Muscle layer of colon (tissue), 2 donors: ENCODE results near the gene CCND2.

Experiments used
- H3K27ac ChIP-seq: one replicate; pipeline ENCODE4 v1.7.0; 2013; ENCODE audit warnings: low read depth, mild to moderate bottlenecking, low read length, moderate library complexity
- H3K27me3 ChIP-seq, 2 donors: one replicate each; pipeline ENCODE4 v1.7.0; 2013; ENCODE audit warnings: low read length in 2 of 2, mild to moderate bottlenecking in 2 of 2; ENCODE audit not compliant: insufficient read depth in 2 of 2, control insufficient read depth in 1 of 2
- H3K36me3 ChIP-seq: one replicate; pipeline ENCODE4 v1.7.0; 2013; ENCODE audit warnings: mild to moderate bottlenecking, low read length; ENCODE audit not compliant: insufficient read depth
- H3K4me1 ChIP-seq: one replicate; pipeline ENCODE4 v1.7.0; 2013; ENCODE audit warnings: mild to moderate bottlenecking, low read length; ENCODE audit not compliant: insufficient read depth
- H3K4me3 ChIP-seq, 2 donors: one replicate each; pipeline ENCODE4 v1.7.0; 2013; ENCODE audit warnings: low read length in 2 of 2, low read depth in 1 of 2, mild to moderate bottlenecking in 1 of 2, moderate library complexity in 1 of 2
- H3K9ac ChIP-seq: one replicate; pipeline ENCODE4 v1.7.0; 2013; ENCODE audit warnings: low read length
- H3K9me3 ChIP-seq: one replicate; pipeline ENCODE4 v1.7.0; 2013; ENCODE audit warnings: mild to moderate bottlenecking, low read length
- donor health status: abdominal sarcoma.
- donor health status: Adenocarcinoma of cecum.

The CCND2 gene

GRCh38 chr12:4279198-4279690, 5.7 kb downstream of the CCND2 start:
- Histone ChIP-seq H3K9me3 (no peaks in the 10 kb centered on the region), H3K36me3 (peaks cover 76% of the 10 kb centered on the region), H3K4me3 (no peak overlapping the region), H3K27ac (peak overlapping the region; percentile 88), H3K27me3 (no peaks in the 10 kb centered on the region), H3K4me1 (peaks cover 82% of the 10 kb centered on the region), H3K9ac (no peak overlapping the region)

- Histone ChIP-seq H3K27me3 (no peaks in the 10 kb centered on the region), H3K4me3 (peak overlapping the region in 1 of 2 donors; percentile 14), H3K36me3 (peaks cover 85% of the 10 kb centered on the region), H3K4me1 (peaks cover 83% of the 10 kb centered on the region), H3K9ac (peak overlapping the region; percentile 39), H3K9me3 (no peaks in the 10 kb centered on the region), H3K27ac (peak overlapping the region; percentile 88)
Observed at GRCh38 chr12:4280351-4281163, 7.0 kb downstream of the CCND2 start.

- peaks cover 80% of the 10 kb centered on the region for H3K4me1 ChIP-seq
- peak overlapping the region; percentile 88 for H3K27ac ChIP-seq
- peaks cover 89% of the 10 kb centered on the region for H3K36me3 ChIP-seq
- peak overlapping the region in 1 of 2 donors; percentile 14 for H3K4me3 ChIP-seq
- H3K27me3 ChIP-seq: no peaks in the 10 kb centered on the region
- H3K9ac ChIP-seq: peak overlapping the region; percentile 39
- H3K9me3 ChIP-seq: no peaks in the 10 kb centered on the region
Observed at GRCh38 chr12:4281173-4281654, 7.7 kb downstream of the CCND2 start.

- Histone ChIP-seq H3K4me1 (peaks cover 80% of the 10 kb centered on the region), H3K27ac (peak overlapping the region; percentile 48), H3K36me3 (peaks cover 87% of the 10 kb centered on the region), H3K27me3 (no peaks in the 10 kb centered on the region), H3K4me3 (no peak overlapping the region), H3K9me3 (no peaks in the 10 kb centered on the region), H3K9ac (no peak overlapping the region)
Observed at GRCh38 chr12:4282103-4282891, 8.7 kb downstream of the CCND2 start.

- Histone ChIP-seq H3K4me1 (peaks cover 80% of the 10 kb centered on the region), H3K4me3 (no peak overlapping the region), H3K27me3 (no peaks in the 10 kb centered on the region), H3K36me3 (peaks cover 80% of the 10 kb centered on the region), H3K9ac (no peak overlapping the region), H3K27ac (peak overlapping the region; percentile 50), H3K9me3 (no peaks in the 10 kb centered on the region)
Observed at GRCh38 chr12:4282892-4283511, 9.4 kb downstream of the CCND2 start.

GRCh38 chr12:4283512-4284255, 10.1 kb downstream of the CCND2 start:
- H3K27ac ChIP-seq: peak overlapping the region; percentile 50

GRCh38 chr12:4284306-4284705, 10.7 kb downstream of the CCND2 start:
- Histone ChIP-seq H3K36me3 (peaks cover 76% of the 10 kb centered on the region), H3K9me3 (no peaks in the 10 kb centered on the region), H3K4me3 (no peak overlapping the region), H3K27me3 (no peaks in the 10 kb centered on the region), H3K4me1 (peaks cover 80% of the 10 kb centered on the region), H3K27ac (no peak overlapping the region), H3K9ac (no peak overlapping the region)

More at GRCh38 chr12:4283512-4284255, 10.1 kb downstream of the CCND2 start:
- Histone ChIP-seq H3K9me3 (no peaks in the 10 kb centered on the region), H3K4me3 (no peak overlapping the region), H3K9ac (no peak overlapping the region), H3K4me1 (peaks cover 80% of the 10 kb centered on the region), H3K36me3 (peaks cover 78% of the 10 kb centered on the region), H3K27me3 (no peaks in the 10 kb centered on the region)

- Histone ChIP-seq H3K9me3 (no peaks in the 10 kb centered on the region), H3K27ac (no peak overlapping the region), H3K4me1 (peaks cover 80% of the 10 kb centered on the region), H3K27me3 (no peaks in the 10 kb centered on the region), H3K9ac (no peak overlapping the region), H3K36me3 (peaks cover 76% of the 10 kb centered on the region), H3K4me3 (no peak overlapping the region)
Observed at GRCh38 chr12:4285070-4285469, 11.5 kb downstream of the CCND2 start.

GRCh38 chr12:4286228-4286627, 12.7 kb downstream of the CCND2 start:
- Histone ChIP-seq H3K27ac (peak overlapping the region; percentile 71), H3K36me3 (peaks cover 76% of the 10 kb centered on the region), H3K27me3 (no peaks in the 10 kb centered on the region), H3K9me3 (no peaks in the 10 kb centered on the region), H3K4me1 (peaks cover 78% of the 10 kb centered on the region), H3K9ac (no peak overlapping the region), H3K4me3 (peak overlapping the region in 1 of 2 donors; percentile 6)

GRCh38 chr12:4286771-4287317, 13.3 kb downstream of the CCND2 start:
- peak overlapping the region; percentile 71 for H3K27ac ChIP-seq
- no peaks in the 10 kb centered on the region for H3K27me3 ChIP-seq
- peaks cover 77% of the 10 kb centered on the region for H3K36me3 ChIP-seq
- no peak overlapping the region for H3K9ac ChIP-seq
- peak overlapping the region; percentile 6 to 10 for H3K4me3 ChIP-seq
- no peaks in the 10 kb centered on the region for H3K9me3 ChIP-seq
- peaks cover 80% of the 10 kb centered on the region for H3K4me1 ChIP-seq
